Upper lobe of right lung (tissue), 1 donor: ENCODE results near the gene TMEM119. TPM values are rescaled to one million over a fixed set of nuclear protein-coding genes. Genes with fewer than 3 reads are reported as not detected.

Experiments
- ATAC-seq: fragments of 200-7000 bp; cut with Tn5 transposase; one replicate; pipeline ENCODE4 v1.9.1; 2020; ENCODE audit warnings: mild to moderate bottlenecking, moderate library complexity
- DNase-seq: peaks from one replicate; pipeline ENCODE4 v3.0.0-alpha.2; 2020
- H3K27ac ChIP-seq: fragments of 200-600 bp; one replicate; pipeline ENCODE4 v1.8.0; 2022
- H3K27me3 ChIP-seq: fragments of 200-600 bp; one replicate; pipeline ENCODE4 v1.8.0; 2022; ENCODE audit warnings: mild to moderate bottlenecking
- H3K36me3 ChIP-seq: fragments of 200-600 bp; one replicate; pipeline ENCODE4 v1.8.0; 2022
- H3K4me1 ChIP-seq: fragments of 200-600 bp; one replicate; pipeline ENCODE4 v1.8.0; 2022
- H3K4me3 ChIP-seq: fragments of 200-600 bp; one replicate; pipeline ENCODE4 v1.8.0; 2022; ENCODE audit warnings: mild to moderate bottlenecking
- H3K9me3 ChIP-seq: fragments of 200-600 bp; one replicate; pipeline ENCODE4 v1.8.0; 2022
- CTCF ChIP-seq: fragments of 200-600 bp; IDR thresholded peaks from one replicate; pipeline ENCODE4 v1.8.0; 2022; ENCODE audit warnings: antibody characterized with exemption
- intact Hi-C: fragments of 100-400 bp; cut with DNase I; formaldehyde crosslinking; loops from one replicate; pipeline ENCODE4 v1.11.0; 2022
- total RNA-seq: library from RNA; stranded (reverse); fragmentation: NEBNext Ultra II Directional; extraction: Animal tissue kit (Norgen Biotek cat#: 25700); gene quantifications from one replicate; pipeline ENCODE4 v1.2.1, GENCODE V29; 2021
- donor health status: DM: no; HTN: yes; CAD: no; lungs with severe emphysema.

Gene TMEM119
- total RNA-seq, 1 donor from 2014 or later: 43.8 TPM

DNA sequence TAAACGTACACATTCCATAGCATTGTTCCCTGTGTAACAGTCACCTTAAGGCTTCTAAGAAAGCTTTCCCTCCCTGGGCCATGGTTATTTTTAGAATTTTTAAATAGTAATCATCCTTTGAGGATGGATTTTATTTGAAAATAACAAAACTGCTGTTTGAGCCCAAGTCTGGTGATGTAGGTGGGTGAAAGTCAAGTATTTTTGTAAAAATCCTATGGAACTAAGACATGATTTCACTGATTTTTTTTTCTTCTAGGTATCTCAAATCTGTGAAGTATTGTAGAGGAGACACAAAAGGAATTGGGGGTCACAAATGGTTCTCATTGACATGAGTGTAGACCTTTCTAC, 34.1 kb downstream of the TMEM119 start:
- DNase-seq (no peak), ATAC-seq (no peak)
- intact Hi-C loops: loop anchor here (5.0 to 10.0 kb wide), 2 partner anchors 54 to 241 kb away; no protein-coding TSS in a partner anchor
- Histone ChIP-seq H3K4me3 (peak overlapping the region; percentile 90), H3K9me3 (no peaks in the 10 kb centered on the region), H3K27ac (peak overlapping the region; percentile 94), H3K4me1 (peaks cover 48% of the 10 kb centered on the region), H3K27me3 (no peaks in the 10 kb centered on the region), H3K36me3 (peaks cover 50% of the 10 kb centered on the region)
- no peak for TF ChIP-seq CTCF

DNA sequence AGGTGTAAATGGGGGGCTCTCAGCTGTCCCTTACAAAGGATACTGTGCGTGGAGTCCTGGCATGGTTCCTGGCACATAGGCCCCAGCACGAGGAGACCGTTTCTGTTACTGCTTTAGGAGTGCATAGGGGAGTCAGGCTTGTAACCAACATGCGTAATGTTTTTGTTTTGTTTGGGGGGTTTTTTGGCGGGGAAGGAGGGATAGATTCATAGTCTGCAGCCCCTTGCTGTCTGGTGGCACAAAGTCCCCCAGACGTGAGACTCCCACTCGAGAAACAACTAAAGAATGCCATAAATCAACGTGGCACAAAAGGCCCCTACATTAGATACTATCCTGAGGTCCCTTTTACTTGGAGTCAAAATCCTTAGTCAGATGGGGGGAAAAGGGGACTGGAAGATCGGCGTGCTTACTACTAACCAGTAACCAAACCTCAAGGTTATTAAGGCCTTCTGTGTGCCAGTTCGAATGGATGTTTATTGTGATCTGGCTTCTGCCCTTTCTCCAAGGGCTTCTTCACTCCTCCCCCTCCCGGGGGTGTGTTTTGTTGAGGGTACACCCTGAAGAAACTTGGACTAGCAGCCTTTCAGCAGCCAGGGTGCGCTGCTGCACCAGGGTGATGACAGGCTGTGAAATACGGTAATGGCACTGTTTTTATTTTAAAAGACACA, 34.6 kb downstream of the TMEM119 start:
- peak overlapping the region; percentile 90 for H3K4me3 ChIP-seq

DNA sequence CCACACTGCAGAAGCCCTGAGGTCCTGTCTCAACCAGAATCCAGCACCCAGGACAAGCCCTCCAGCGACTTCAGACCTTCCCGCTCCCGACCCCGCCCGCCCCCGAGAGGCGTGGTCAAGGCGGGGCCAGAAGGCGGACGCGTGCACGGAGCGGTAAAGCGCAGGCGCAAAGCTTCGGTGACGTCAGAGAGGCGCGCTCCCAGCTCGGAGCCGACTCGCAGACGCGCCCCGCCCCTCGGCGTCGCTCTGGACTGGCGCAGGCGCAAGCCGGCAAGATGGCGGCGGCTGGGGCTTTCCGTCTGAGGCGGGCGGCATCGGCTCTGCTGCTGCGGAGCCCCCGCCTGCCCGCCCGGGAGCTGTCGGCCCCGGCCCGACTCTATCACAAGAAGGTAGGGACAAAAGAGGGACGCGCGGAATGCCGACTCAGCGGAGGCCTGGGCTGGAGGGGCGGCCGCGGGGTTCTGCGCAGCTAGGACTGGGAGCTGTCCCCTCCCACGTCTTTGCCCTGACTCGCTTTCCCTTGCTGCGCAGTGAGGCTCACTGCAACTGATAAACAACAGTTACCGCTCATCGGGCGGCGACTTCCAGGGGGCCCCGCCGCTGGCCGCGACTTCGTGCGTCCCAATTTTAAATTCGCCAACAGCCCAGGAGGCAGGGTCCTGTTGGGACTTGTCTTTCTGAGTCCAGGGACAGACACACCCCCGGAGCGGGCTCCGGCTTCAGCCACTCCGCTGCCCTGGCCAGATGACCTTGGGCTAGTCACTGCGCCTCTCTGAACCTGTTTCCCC, 35.3 kb downstream of the TMEM119 start, which contains the start of gene ISCU:
TSS of gene ISCU (plus strand) at position 249 of the 788 bp plus-strand sequence. CDS start at position 276, 27 bp downstream.
- peak within 1 kb of the TSS; percentile 90 for H3K4me3 ChIP-seq
- intact Hi-C loops: loop anchor here (5.0 to 10.0 kb wide), 2 partner anchors 55 to 242 kb away; no protein-coding TSS in a partner anchor
- peak; percentile 99 for DNase-seq
- no peak for TF ChIP-seq CTCF
- H3K9me3 ChIP-seq: no peaks in the 10 kb centered on the region
- peak within 1 kb of the TSS; percentile 94 for H3K27ac ChIP-seq
- H3K27me3 ChIP-seq: no peaks in the 10 kb centered on the region
- peaks cover 46% of the 10 kb centered on the region for H3K36me3 ChIP-seq
- H3K4me1 ChIP-seq: peaks cover 49% of the 10 kb centered on the region
- peak; percentile 94 for ATAC-seq

More for the DNA sequence above, 34.6 kb downstream of the TMEM119 start:
- Histone ChIP-seq H3K9me3 (no peaks in the 10 kb centered on the region), H3K4me1 (peaks cover 49% of the 10 kb centered on the region), H3K27me3 (no peaks in the 10 kb centered on the region), H3K36me3 (peaks cover 47% of the 10 kb centered on the region), H3K27ac (peak overlapping the region; percentile 94)
- intact Hi-C loops: loop anchor here (5.0 to 10.0 kb wide), 2 partner anchors 54 to 242 kb away; no protein-coding TSS in a partner anchor
- peak; percentile 85 for TF ChIP-seq CTCF
- DNase-seq (peak; percentile 87), ATAC-seq (peak; percentile 67)

- no peaks in the 10 kb centered on the region for H3K27me3 ChIP-seq
- H3K27ac ChIP-seq: peak overlapping the region; percentile 94
- H3K36me3 ChIP-seq: peaks cover 44% of the 10 kb centered on the region
- intact Hi-C loops: loop anchor here (5.0 to 10.0 kb wide), 2 partner anchors 55 to 243 kb away; no protein-coding TSS in a partner anchor
- peak overlapping the region; percentile 90 for H3K4me3 ChIP-seq
- no peak for TF ChIP-seq CTCF
- peaks cover 47% of the 10 kb centered on the region for H3K4me1 ChIP-seq
- no peak for DNase-seq
- no peak for ATAC-seq
- H3K9me3 ChIP-seq: no peaks in the 10 kb centered on the region
These were observed 36.0 kb downstream of the TMEM119 start for GRCh38 chr12:108561852-108562347.

GRCh38 chr12:108560752-108561719, 36.8 kb downstream of the TMEM119 start, which contains the start of gene SART3:
Gene SART3, minus strand, starts transcription at chr12:108561173. Its CDS starts 19 bp downstream, at chr12:108561154.
- no peak for TF ChIP-seq CTCF
- peak within 1 kb of the TSS; percentile 94 for H3K27ac ChIP-seq
- peak; percentile 91 for DNase-seq
- peaks cover 41% of the 10 kb centered on the region for H3K4me1 ChIP-seq
- no peaks in the 10 kb centered on the region for H3K9me3 ChIP-seq
- H3K27me3 ChIP-seq: no peaks in the 10 kb centered on the region
- ATAC-seq: peak; percentile 64
- H3K4me3 ChIP-seq: peak within 1 kb of the TSS; percentile 90
- intact Hi-C loops: loop anchor here (5.0 to 10.0 kb wide), 2 partner anchors 56 to 244 kb away; no protein-coding TSS in a partner anchor
- H3K36me3 ChIP-seq: peaks cover 42% of the 10 kb centered on the region
